CD14-positive monocyte (primary cell): Measurements from ENCODE around the gene BRSK2. TPM values are rescaled to one million over a fixed set of nuclear protein-coding genes. Genes with fewer than 3 reads are reported as not detected.

ENCODE experiments used
- DNase-seq, 3 donors: peaks; one replicate each; pipeline ENCODE4 v3.0.0-alpha.2; 2011 to 2022
- H2AFZ ChIP-seq: 2 replicates; pipeline ENCODE4 v1.6.0; 2012; ENCODE audit warnings: mild to moderate bottlenecking, low read depth, low read length, inconsistent platforms; ENCODE audit not compliant: insufficient read depth, poor library complexity, severe bottlenecking
- H3K27ac ChIP-seq, 2 donors: 1 replicate in 1 of 2; 2 replicates in 1 of 2; pipeline ENCODE4 v1.5.1; 2012 to 2013; ENCODE audit warnings: low read length in 2 of 2, control low read depth in 1 of 2, inconsistent platforms in 1 of 2, low read depth in 1 of 2, mild to moderate bottlenecking in 1 of 2
- H3K27me3 ChIP-seq, 2 donors: one replicate each; pipeline versions ENCODE4 v1.6.0 to v1.6.1; 2011 to 2013; ENCODE audit warnings: low read length in 2 of 2; ENCODE audit not compliant: control insufficient read depth in 2 of 2, insufficient read depth in 2 of 2
- H3K36me3 ChIP-seq, 2 donors: replicated peaks in 1 of 2; 1 replicate in 1 of 2; 2 replicates in 1 of 2; pipeline versions ENCODE4 v1.5.1 to v1.6.1; 2012 to 2013; ENCODE audit warnings: low read length in 2 of 2, control low read depth in 1 of 2, inconsistent platforms in 1 of 2, mild to moderate bottlenecking in 1 of 2; ENCODE audit not compliant: insufficient read depth in 2 of 2, control insufficient read depth in 1 of 2
- H3K4me1 ChIP-seq, 2 donors: 1 replicate in 1 of 2; 2 replicates in 1 of 2; pipeline versions ENCODE4 v1.5.1 to v1.6.1; 2012 to 2013; ENCODE audit warnings: low read length in 2 of 2, control low read depth in 1 of 2, inconsistent platforms in 1 of 2, mild to moderate bottlenecking in 1 of 2, moderate library complexity in 1 of 2; ENCODE audit not compliant: insufficient read depth in 2 of 2, control insufficient read depth in 1 of 2
- H3K4me2 ChIP-seq: replicated peaks from 2 replicates; pipeline ENCODE3; 2012; ENCODE audit warnings: low read length, moderate library complexity, mild to moderate bottlenecking; ENCODE audit not compliant: poor library complexity, severe bottlenecking; ENCODE audit errors: extremely low read depth
- H3K4me3 ChIP-seq, 3 experiments: fragments of 200-600 bp in 1 of 3; sonication (generic) in 1 of 3; replicated peaks in 1 of 3; 1 replicate in 2 of 3; 2 replicates in 1 of 3; pipeline ENCODE4 v1.5.1; 2011 to 2013; ENCODE audit warnings: low read length in 3 of 3, mild to moderate bottlenecking in 3 of 3, control low read depth in 2 of 3, low read depth in 2 of 3, inconsistent platforms in 1 of 3, moderate library complexity in 1 of 3
- H3K79me2 ChIP-seq: 2 replicates; pipeline ENCODE4 v1.6.0; 2012; ENCODE audit warnings: mild to moderate bottlenecking, control low read depth, inconsistent platforms, low read length, moderate library complexity; ENCODE audit not compliant: insufficient read depth
- H3K9ac ChIP-seq: 2 replicates; pipeline ENCODE4 v1.6.0; 2017; ENCODE audit warnings: low read length, mild to moderate bottlenecking; ENCODE audit not compliant: insufficient read depth, poor library complexity, severe bottlenecking
- H3K9me3 ChIP-seq, 2 donors: replicated peaks in 1 of 2; 1 replicate in 1 of 2; 2 replicates in 1 of 2; pipeline versions ENCODE4 v1.5.1 to v1.6.1; 2012 to 2013; ENCODE audit warnings: low read length in 2 of 2, control low read depth in 1 of 2; ENCODE audit not compliant: control insufficient read depth in 1 of 2, insufficient read depth in 1 of 2
- H4K20me1 ChIP-seq: 2 replicates; pipeline ENCODE4 v1.6.0; 2012; ENCODE audit warnings: mild to moderate bottlenecking, low read length, control low read depth, moderate library complexity; ENCODE audit not compliant: insufficient read depth
- H3K27ac Mint-ChIP-seq, 7 donors: one replicate each; pipeline ENCODE4 v1.8.0; 2020; ENCODE audit warnings: mild to moderate bottlenecking in 7 of 7, mixed read lengths in 7 of 7, moderate library complexity in 6 of 7, inconsistent platforms in 2 of 7
- H3K27me3 Mint-ChIP-seq, 3 donors: one replicate each; pipeline ENCODE4 v1.8.0; 2021 to 2022; ENCODE audit warnings: low read depth in 3 of 3, mild to moderate bottlenecking in 3 of 3, mixed read lengths in 3 of 3, moderate library complexity in 3 of 3, inconsistent platforms in 1 of 3
- H3K36me3 Mint-ChIP-seq, 2 donors: one replicate each; pipeline ENCODE4 v1.8.0; 2020; ENCODE audit warnings: mixed read lengths in 2 of 2, inconsistent platforms in 1 of 2, mild to moderate bottlenecking in 1 of 2
- H3K4me1 Mint-ChIP-seq: one replicate; pipeline ENCODE4 v1.8.0; 2020; ENCODE audit warnings: mild to moderate bottlenecking, mixed read lengths
- H3K4me3 Mint-ChIP-seq, 2 donors: one replicate each; pipeline ENCODE4 v1.8.0; 2020; ENCODE audit warnings: mild to moderate bottlenecking in 2 of 2, mixed read lengths in 2 of 2, moderate library complexity in 1 of 2
- H3K9me3 Mint-ChIP-seq, 7 donors: one replicate each; pipeline ENCODE4 v1.8.0; 2020 to 2022; ENCODE audit warnings: mixed read lengths in 7 of 7, mild to moderate bottlenecking in 6 of 7, moderate library complexity in 6 of 7, inconsistent platforms in 2 of 7
- CTCF ChIP-seq: fragments of 200-600 bp; IDR thresholded peaks from one replicate; pipeline ENCODE4 v1.8.0; 2022; ENCODE audit warnings: antibody characterized with exemption, mild to moderate bottlenecking
- WGBS: methylation state at CpG from one replicate; pipeline ENCODE4 v1.1.5; 2013; ENCODE audit warnings: missing lambda C conversion rate; ENCODE audit not compliant: insufficient coverage; 5-methylcytosine and 5-hydroxymethylcytosine counted together
- intact Hi-C, 2 donors: fragments of 100-400 bp; cut with micrococcal nuclease; formaldehyde crosslinking; loops; one replicate each; pipeline versions ENCODE4 v1.15.0 to v1.15.1; 2023
- polyA plus RNA-seq, 3 donors: library from polyadenylated mRNA; depleted of rRNA in 1 of 3; unstranded in 2 of 3; stranded (reverse) in 1 of 3; fragments of 300-500 nt in 2 of 3; fragments of >200 nt in 1 of 3; fragmentation: Illumina TruSeq in 2 of 3; gene quantifications; 1 replicate in 2 of 3; 2 replicates in 1 of 3; pipeline ENCODE4 v1.2.3, GENCODE V29; 2012 to 2021

BRSK2 gene
- polyA plus RNA-seq, 3 donors: 0.13 TPM; not detected in 2

GRCh38 chr11:1499261-1499890, 109.6 kb downstream of the BRSK2 start:
- no peaks in the 10 kb centered on the region for H3K27me3 ChIP-seq
- peaks cover 100% of the 10 kb centered on the region for H4K20me1 ChIP-seq
- peaks cover 85% of the 10 kb centered on the region for H3K79me2 ChIP-seq
- no peak overlapping the region for H3K4me3 ChIP-seq
- peaks cover 0 to 5% of the 10 kb centered on the region in 2 donors for H3K4me1 ChIP-seq
- H2AFZ ChIP-seq: no peak overlapping the region
- DNase-seq: no peak
- H3K9me3 ChIP-seq: no peaks in the 10 kb centered on the region
- no peak overlapping the region for H3K4me3 Mint-ChIP-seq
- H3K27ac Mint-ChIP-seq: no peak overlapping the region
- peaks cover 20 to 41% of the 10 kb centered on the region in 2 donors for H3K36me3 Mint-ChIP-seq
- peaks cover 12% of the 10 kb centered on the region for H3K4me1 Mint-ChIP-seq
- no peak overlapping the region for H3K4me2 ChIP-seq
- H3K9me3 Mint-ChIP-seq: peaks cover 0 to 9% (median 3%) of the 10 kb centered on the region in 7 donors
- no peak overlapping the region for H3K9ac ChIP-seq
- H3K36me3 ChIP-seq: peaks cover 6 to 25% of the 10 kb centered on the region in 2 donors
- TF ChIP-seq CTCF: no peak
- intact Hi-C loops: no loop called here
- 93% methylated on average over 26 of the region's 28 CpGs for WGBS
- no peak overlapping the region for H3K27ac ChIP-seq
- peaks cover 0 to 4% (median 0%) of the 10 kb centered on the region in 3 donors for H3K27me3 Mint-ChIP-seq

- Histone ChIP-seq H3K27me3 (no peaks in the 10 kb centered on the region), H3K9me3 (no peaks in the 10 kb centered on the region), H3K4me3 (no peak overlapping the region), H3K36me3 (peaks cover 6 to 25% of the 10 kb centered on the region in 2 donors), H3K4me1 (peaks cover 0 to 5% of the 10 kb centered on the region in 2 donors), H3K4me2 (no peak overlapping the region), H3K27ac (no peak overlapping the region), H3K9ac (no peak overlapping the region), H4K20me1 (peaks cover 100% of the 10 kb centered on the region), H2AFZ (no peak overlapping the region), H3K79me2 (peaks cover 84% of the 10 kb centered on the region)
- Mint-ChIP-seq H3K27ac (peak overlapping the region in 1 of 7 donors; percentile 4), H3K36me3 (peaks cover 20 to 41% of the 10 kb centered on the region in 2 donors), H3K4me3 (no peak overlapping the region), H3K9me3 (peaks cover 0 to 9% (median 3%) of the 10 kb centered on the region in 7 donors), H3K4me1 (peaks cover 10% of the 10 kb centered on the region), H3K27me3 (peaks cover 0 to 4% (median under 1%) of the 10 kb centered on the region in 3 donors)
- intact Hi-C loops: no loop called here
- TF ChIP-seq CTCF: no peak
- 93% methylated on average over 12 of the region's 14 CpGs for WGBS
- no peak for DNase-seq
Measured at GRCh38 chr11:1499899-1500298, 110.2 kb downstream of the BRSK2 start.
